HG03097 (cell line): ENCODE data around the gene LONRF2.
"Not testable (repeated sequence)": the region's sequence is repeated elsewhere in the genome, so short reads cannot be mapped to it uniquely, and the experiment has no call there.

ENCODE experiments used
- ATAC-seq: cut with Tn5 transposase; IDR thresholded peaks from one replicate; pipeline ENCODE4 v1.9.1; 2021; ENCODE audit not compliant: unreplicated experiment, low FRiP score

The LONRF2 gene

DNA sequence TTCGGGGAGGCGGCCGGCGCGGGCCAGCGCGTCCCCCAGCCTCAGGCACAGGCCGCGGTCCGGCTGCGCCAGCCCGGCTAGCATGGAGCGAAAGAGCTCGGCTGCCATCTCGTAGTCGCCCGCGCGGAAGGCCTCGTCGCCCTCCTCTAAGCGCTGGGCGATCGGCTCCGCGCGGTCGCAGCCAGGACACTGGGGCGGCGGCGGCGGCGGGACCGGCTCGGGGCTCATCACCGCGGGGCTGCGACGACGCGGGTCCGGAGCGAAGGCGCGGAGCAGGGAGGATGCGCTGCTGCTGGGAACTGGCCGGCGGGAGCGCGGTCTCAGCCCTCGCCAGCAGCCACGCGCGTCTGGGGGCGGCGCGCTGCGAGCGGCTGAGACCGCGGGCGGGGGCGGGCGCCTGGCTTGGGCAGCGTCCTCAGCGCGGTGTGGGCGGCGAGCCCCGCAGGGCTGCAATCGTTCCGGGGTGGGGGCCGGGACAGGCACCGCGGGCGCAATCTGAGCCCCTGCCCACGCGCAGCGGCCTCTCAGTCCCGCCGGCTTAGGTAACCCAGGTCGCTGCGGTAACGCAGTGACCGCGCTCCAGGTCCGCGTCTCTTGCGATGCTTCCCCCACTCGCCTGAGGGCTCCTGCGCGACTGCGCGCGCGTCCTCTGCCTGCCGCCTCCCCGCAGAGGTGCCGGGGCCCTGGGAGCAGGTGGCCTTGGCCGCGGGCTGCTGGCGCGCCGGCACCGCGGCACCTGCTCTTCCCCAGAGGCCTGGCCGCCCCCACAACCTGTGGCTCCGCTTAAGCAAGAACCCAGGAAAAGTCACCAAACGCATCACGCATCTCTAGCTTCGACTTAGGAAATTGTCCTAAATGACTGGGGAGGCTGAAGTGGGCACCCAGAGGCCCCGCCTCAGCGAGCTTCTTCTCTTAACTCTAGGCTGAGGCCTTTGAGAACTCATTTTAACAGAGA, at the start of gene LONRF2:
Gene LONRF2, minus strand, starts transcription at position 636 of the 955 bp plus-strand sequence. Its CDS starts 408 bp downstream, at position 228.
- ATAC-seq, result no peak

DNA sequence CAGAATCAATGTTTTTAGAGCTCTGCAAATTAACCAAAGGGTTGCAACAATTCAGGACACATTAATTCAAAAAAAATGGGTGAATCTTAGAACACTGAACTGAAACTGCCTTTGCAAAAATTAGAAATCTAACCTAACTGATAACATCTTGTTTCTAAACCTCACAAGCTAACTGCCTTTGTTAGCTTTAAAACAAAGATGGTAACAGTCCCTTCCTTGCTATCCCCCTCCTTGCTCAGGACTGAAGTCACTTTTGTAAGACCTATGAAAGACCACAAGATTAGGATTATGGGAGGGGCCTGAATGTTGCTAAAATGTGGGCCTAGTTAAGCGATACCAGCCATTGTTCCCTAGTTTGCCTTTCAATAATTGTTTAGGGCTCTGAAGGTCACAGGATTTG, 44.9 kb upstream of the LONRF2 start:
- ATAC-seq, result no peak

GRCh38 chr2:100365434-100365833, 43.1 kb upstream of the LONRF2 start:
- ATAC-seq, result no peak

DNA sequence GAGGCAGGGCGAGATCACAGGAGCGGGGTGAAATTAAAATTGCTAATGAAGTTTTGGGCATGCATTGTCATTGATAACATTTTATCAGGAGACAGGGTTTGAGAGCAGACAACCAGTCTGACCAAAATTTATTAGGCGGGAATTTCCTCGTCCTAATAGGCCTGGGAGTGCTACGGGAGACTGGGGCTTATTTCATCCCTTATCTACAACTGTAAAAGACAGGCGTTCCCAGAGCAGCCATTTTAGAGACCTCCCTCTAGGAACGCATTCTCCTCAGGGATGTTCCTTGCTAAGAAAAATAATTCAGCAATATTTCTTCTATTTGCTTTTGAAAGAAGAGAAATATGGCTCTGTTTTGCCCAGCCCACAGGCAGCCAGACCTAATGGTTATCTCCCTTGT, 40.0 kb upstream of the LONRF2 start:
- not testable (repeated sequence) for ATAC-seq

DNA sequence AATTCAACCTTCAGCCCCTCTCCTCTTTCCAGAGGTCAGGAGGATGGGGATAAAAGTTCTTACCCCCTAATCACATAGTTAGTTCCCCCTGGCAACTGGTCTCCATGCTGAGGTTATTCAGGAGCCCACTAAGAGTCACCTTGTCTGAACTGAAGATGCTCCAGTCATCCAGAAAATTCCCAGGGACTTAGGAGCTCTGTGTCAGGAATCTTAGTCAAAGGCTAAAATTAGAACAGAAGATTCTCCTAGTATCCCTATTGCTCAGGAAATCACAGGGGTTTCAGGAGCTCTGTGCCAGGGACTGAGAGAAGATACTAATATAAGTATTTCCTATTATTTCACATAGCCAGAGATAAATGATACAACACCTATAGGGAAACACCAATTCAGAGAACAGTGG, 37.3 kb upstream of the LONRF2 start:
- no peak for ATAC-seq

DNA sequence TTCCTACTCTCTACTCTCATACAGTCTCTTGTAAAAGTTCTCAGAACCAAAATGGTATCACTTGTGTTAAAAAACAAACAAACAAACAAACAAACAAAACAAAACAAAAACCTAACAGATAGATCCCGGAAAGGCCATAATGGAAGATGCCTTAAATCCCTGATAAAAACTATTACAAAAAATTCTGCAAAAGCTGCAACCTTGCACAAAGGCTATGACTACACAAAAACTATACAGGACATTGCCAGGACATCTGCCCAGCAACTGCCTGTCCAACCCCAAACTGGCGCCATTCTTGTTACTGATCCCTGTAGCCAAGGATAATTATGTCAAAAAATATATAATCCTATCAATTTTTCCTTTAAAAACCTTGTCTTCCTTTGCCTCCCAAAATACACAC, 36.3 kb upstream of the LONRF2 start:
- ATAC-seq, result no peak

GRCh38 chr2:100352521-100352920, 30.2 kb upstream of the LONRF2 start:
- ATAC-seq, result no peak

- ATAC-seq, result no peak
Observed at GRCh38 chr2:100350661-100351185, 28.4 kb upstream of the LONRF2 start.

GRCh38 chr2:100345144-100345543, 22.8 kb upstream of the LONRF2 start:
- not testable (repeated sequence) for ATAC-seq

DNA sequence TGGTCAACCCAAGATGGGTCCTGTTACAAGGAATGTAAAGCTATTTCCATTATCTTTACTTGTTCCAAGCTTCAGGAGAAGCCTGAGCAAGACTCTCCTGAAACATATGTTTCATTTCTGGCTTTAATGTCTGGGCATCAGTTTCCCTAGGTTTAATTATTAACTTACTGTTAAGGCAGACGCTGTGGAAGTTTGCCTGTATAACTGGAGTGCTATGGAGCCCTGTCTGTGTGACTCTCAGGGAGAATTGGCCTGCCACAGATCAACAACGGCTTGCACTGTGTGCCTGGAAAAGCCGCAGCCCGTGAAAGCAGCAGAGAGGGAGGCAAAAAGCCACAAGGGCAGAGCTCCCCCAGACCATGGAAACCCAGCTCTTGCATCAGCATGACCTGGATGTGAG, 22.1 kb upstream of the LONRF2 start:
- ATAC-seq, result no peak

- not testable (repeated sequence) for ATAC-seq
Observed at GRCh38 chr2:100342466-100342865, 20.2 kb upstream of the LONRF2 start.

DNA sequence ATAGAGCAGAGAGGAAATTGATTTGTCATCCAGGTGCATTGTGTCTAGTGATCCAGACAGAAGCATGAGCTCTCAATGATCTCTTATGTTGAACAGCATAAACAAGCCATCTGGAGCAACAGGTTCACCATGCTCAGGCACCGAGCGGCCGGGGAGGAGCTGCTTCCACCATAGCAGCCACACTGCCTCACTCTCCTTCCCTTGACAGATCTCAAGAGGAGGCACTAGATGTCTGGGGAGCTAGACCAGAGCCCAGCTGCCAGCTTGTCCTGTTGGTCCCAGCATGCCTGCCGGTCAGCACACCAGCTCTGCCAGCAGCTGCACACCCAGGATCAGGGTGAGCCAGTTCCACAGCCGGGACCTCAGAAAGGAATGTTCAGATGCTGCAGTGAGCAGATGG, 17.5 kb upstream of the LONRF2 start:
- ATAC-seq, result no peak

- ATAC-seq, result no peak
Observed at GRCh38 chr2:100334929-100335328, 12.6 kb upstream of the LONRF2 start.

- no peak for ATAC-seq
Observed at GRCh38 chr2:100327742-100328141, 5.4 kb upstream of the LONRF2 start.

DNA sequence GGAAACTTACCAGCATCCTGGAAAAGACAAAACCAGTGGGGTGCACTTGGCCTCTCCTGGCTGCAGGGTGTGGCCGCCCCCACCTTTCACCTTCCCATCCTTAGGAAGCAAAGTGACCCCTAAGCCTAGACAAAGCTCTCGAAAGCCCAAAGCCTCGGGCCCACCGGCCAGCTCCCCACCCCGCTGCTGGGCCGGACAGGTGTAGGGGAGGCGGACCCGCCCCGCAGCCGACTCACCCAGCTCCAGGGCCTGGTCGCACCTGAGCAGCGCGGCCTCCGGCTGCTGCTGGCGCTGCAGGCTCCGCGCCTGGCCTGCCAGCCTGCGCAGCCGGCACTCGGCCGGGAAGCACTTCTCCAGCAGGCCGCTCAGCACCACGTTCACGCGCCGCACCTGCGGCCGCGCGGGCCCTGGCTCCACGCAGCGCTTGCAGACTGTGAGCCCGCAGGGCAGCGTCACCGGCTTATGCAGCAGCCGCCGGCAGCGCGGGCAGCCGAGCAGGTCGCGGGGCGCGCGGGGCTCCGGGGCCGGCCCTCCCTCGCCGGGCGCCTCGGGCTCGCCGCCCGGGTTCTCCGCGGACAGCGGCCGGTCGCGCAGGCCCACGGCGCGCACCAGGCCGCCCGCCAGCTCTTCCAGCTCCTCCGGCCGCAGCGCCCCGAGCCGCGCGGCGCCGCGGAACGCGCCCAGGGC, 979 bp downstream of the LONRF2 start:
- ATAC-seq, result no peak

- ATAC-seq, result no peak
Observed at GRCh38 chr2:100320547-100321178, 1.6 kb downstream of the LONRF2 start.

- no peak for ATAC-seq
Observed at GRCh38 chr2:100317634-100318033, 4.7 kb downstream of the LONRF2 start.

DNA sequence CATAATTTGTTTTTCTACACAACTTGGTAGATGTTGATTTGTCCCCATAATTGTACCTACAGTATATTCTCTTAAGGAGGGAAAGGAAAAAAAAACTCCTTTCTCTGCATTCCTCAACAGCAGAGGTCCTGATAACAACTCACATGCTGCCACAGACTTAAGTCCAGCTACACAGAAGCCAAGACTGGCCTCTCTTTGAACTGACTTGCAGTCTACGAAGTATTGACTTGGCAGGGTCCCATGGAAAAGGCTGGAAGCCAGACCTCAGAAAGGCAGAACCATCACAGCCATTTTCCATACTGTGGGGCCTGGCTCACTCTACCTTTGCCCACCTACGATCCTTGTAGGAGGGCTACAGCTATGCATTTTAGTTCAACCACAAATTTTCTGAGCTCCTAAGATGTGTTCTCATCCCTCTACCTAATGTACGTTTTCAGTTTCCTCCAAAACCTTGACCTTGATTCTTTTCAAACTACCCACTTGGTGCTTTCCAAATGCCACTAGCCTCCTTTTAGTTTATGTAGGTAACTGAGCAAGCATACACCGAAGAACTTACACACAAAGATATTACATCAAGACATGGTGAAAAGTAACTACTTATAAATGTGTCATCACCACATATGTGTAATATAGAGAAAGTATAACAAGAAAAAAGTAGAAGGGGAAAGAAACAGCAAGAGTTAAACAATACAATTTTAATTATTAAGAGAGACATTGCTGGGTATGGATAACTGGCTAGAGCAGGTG, 12.2 kb downstream of the LONRF2 start:
- ATAC-seq, result no peak

DNA sequence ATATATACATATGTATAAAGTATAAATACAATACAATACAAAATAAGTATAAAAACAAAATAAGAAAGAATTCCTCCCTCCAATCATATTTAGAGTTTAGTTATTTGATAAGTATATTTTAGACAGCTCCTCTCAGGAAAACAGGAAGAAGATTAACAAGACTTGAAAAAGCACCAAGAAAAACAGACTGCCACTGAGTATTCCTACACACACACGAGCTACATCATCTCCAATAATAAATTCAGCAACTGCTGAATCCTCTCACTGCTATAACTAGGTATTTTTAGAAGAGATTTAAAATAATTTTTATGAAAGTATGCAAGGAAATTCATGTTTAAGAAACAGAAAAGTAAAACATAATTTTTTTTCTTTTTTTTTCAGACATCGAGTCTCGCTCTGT, 13.0 kb downstream of the LONRF2 start:
- no peak for ATAC-seq

- ATAC-seq, result no peak
Observed at GRCh38 chr2:100303744-100304143, 18.6 kb downstream of the LONRF2 start.

GRCh38 chr2:100302585-100302892, 19.8 kb downstream of the LONRF2 start:
- no peak for ATAC-seq
